Lung (tissue), 12 donors: ENCODE data around the gene ERC2. TPM values are rescaled to one million over a fixed set of nuclear protein-coding genes. Genes with fewer than 3 reads are reported as not detected.

ENCODE experiments used
- ATAC-seq: fragments of 200-7000 bp; cut with Tn5 transposase; one replicate; pipeline ENCODE4 v1.9.1; 2020; ENCODE audit warnings: moderate number of reproducible peaks; ENCODE audit not compliant: insufficient read depth, low FRiP score
- DNase-seq, 3 donors: peaks; one replicate each; pipeline ENCODE4 v3.0.0-alpha.2; 2013 to 2017
- H3K27ac ChIP-seq, 2 donors: one replicate each; pipeline ENCODE4 v1.5.1; 2013; ENCODE audit warnings: mild to moderate bottlenecking in 2 of 2, moderate library complexity in 2 of 2, control low read depth in 1 of 2, inconsistent platforms in 1 of 2, low read depth in 1 of 2, low read length in 1 of 2
- H3K27me3 ChIP-seq, 3 donors: one replicate each; pipeline ENCODE4 v1.5.1; 2013; ENCODE audit warnings: low read length in 2 of 3; ENCODE audit not compliant: control insufficient read depth in 3 of 3, insufficient read depth in 3 of 3
- H3K36me3 ChIP-seq, 4 donors: one replicate each; pipeline ENCODE4 v1.5.1; 2013; ENCODE audit warnings: low read length in 4 of 4, mild to moderate bottlenecking in 1 of 4, moderate library complexity in 1 of 4; ENCODE audit not compliant: control insufficient read depth in 4 of 4, insufficient read depth in 4 of 4
- H3K4me1 ChIP-seq, 5 donors: one replicate each; pipeline ENCODE4 v1.5.1; 2013; ENCODE audit warnings: low read length in 5 of 5, mild to moderate bottlenecking in 2 of 5, moderate library complexity in 1 of 5; ENCODE audit not compliant: control insufficient read depth in 5 of 5, insufficient read depth in 5 of 5
- H3K4me3 ChIP-seq: one replicate; pipeline ENCODE4 v1.5.1; 2013; ENCODE audit warnings: mild to moderate bottlenecking, control low read depth, moderate library complexity
- H3K9ac ChIP-seq, 2 donors: one replicate each; pipeline ENCODE4 v1.5.1; 2013; ENCODE audit warnings: low read length in 2 of 2, control low read depth in 1 of 2; ENCODE audit not compliant: insufficient read depth in 1 of 2
- H3K9me3 ChIP-seq, 4 donors: one replicate each; pipeline ENCODE4 v1.5.1; 2013; ENCODE audit warnings: low read length in 3 of 4, mild to moderate bottlenecking in 1 of 4, moderate library complexity in 1 of 4; ENCODE audit not compliant: control insufficient read depth in 4 of 4, insufficient read depth in 3 of 4
- WGBS, 2 donors: extraction: QIAGEN DNeasy Blood & Tissue Kit; methylation state at CpG; one replicate each; pipeline ENCODE4 v1.1.7; 2013; 5-methylcytosine and 5-hydroxymethylcytosine counted together
- polyA plus RNA-seq, 2 donors: library from polyadenylated mRNA; stranded (reverse); fragments of 200-250 nt; gene quantifications; one replicate each; pipeline ENCODE4 v1.2.1, GENCODE V29; 2013
- total RNA-seq, 2 donors: library from RNA; depleted of rRNA in 1 of 2; stranded (reverse); fragments of >200 nt in 1 of 2; gene quantifications; one replicate each; pipeline ENCODE4 v1.2.1, GENCODE V29; 2014 to 2021
- TF ChIP-seq, protein P1 (sequence below): IDR thresholded peaks from 2 replicates; pipeline ENCODE4 v1.5.1; 2012; ENCODE audit warnings: mild to moderate bottlenecking; ENCODE audit errors: control extremely low read depth, extremely low read depth
- donor health status: control.
- donor health status: control.
- donor health status: Bipolar disorder and iron deficiency.
- donor health status: healthy.
- donor health status: DM: yes; HTN: yes; CAD: no.

ERC2 gene
- total and polyA plus RNA-seq, 4 donors, result 0.20 to 3.5 (median 0.97) TPM

DNA sequence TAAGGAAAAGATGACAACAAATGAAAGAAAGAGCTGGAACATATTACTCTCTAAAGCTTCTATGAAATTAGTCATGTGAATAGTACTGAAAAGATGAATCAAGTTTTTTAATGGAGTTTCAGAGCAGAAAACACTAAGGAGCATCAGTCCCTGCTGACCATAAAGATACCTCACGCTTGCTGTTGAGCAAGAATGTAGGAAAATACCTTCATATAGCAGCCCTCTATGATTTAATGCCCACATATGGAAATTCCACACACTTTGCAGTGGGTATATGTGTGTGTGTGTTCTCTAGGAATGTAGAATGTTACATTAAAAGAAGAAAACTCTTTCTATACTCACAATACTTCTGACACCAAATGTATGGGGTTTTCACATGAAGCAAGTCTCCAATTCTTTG is 355.0 kb downstream of the ERC2 start:
- 84 to 87% methylated on average over 1 of the region's 1 CpG for WGBS, 2 donors

DNA sequence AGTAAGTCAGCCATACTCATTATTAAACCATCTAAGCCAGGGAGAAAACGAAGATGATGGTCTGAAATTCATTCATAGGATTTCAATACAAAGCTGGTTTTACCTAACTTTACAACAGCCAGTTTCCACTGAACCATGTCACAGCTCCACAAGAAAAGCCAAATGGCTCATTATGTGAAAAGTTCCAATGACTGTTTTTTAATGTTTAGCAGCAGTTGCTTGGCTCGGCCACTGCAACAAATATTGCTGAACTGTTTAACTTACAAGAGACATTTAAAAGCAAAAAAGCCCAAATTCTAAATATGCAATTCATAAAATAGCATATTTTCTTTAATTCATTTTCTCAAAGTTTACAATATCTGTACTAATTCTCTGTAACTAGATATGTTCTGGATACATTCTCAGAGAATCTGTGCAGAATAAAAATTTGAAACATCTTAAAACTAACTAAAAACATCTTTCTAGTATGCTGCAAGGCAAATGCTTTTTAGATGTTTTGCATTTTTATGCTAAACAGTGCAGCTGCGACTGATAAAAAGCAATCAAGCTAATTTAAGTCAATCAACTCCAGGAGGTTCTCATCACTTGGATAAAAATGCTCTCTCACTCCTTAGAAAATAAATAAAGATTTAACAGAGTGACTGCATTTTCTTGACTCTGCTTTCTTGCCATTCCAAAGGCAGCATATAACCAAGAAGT is 356.5 kb downstream of the ERC2 start:
- ATAC-seq (no peak), DNase-seq (peak in 2 of 3 donors; percentile 59 to 62)
- TF ChIP-seq, protein P1, sequence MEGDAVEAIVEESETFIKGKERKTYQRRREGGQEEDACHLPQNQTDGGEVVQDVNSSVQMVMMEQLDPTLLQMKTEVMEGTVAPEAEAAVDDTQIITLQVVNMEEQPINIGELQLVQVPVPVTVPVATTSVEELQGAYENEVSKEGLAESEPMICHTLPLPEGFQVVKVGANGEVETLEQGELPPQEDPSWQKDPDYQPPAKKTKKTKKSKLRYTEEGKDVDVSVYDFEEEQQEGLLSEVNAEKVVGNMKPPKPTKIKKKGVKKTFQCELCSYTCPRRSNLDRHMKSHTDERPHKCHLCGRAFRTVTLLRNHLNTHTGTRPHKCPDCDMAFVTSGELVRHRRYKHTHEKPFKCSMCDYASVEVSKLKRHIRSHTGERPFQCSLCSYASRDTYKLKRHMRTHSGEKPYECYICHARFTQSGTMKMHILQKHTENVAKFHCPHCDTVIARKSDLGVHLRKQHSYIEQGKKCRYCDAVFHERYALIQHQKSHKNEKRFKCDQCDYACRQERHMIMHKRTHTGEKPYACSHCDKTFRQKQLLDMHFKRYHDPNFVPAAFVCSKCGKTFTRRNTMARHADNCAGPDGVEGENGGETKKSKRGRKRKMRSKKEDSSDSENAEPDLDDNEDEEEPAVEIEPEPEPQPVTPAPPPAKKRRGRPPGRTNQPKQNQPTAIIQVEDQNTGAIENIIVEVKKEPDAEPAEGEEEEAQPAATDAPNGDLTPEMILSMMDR, result no peak
- WGBS, 2 donors, result 56 to 66% methylated on average over 3 of the region's 3 CpGs
- H3K9me3 ChIP-seq, result peaks cover 0 to 4% (median 2%) of the 10 kb centered on the region in 4 donors
- no peaks in the 10 kb centered on the region for H3K27me3 ChIP-seq
- no peaks in the 10 kb centered on the region for H3K36me3 ChIP-seq
- H3K4me3 ChIP-seq, result no peak overlapping the region
- peaks cover 0 to 13% (median 0%) of the 10 kb centered on the region in 5 donors for H3K4me1 ChIP-seq
- H3K9ac ChIP-seq, result no peak overlapping the region
- H3K27ac ChIP-seq, result no peak overlapping the region

More for the DNA sequence above, 355.0 kb downstream of the ERC2 start:
- no peak overlapping the region for H3K4me3 ChIP-seq
- H3K27ac ChIP-seq, result no peak overlapping the region
- H3K27me3 ChIP-seq, result no peaks in the 10 kb centered on the region
- H3K9me3 ChIP-seq, result peaks cover 0 to 4% (median 2%) of the 10 kb centered on the region in 4 donors
- peaks cover 0 to 13% (median 0%) of the 10 kb centered on the region in 5 donors for H3K4me1 ChIP-seq
- no peak for DNase-seq
- no peak overlapping the region for H3K9ac ChIP-seq
- TF ChIP-seq, protein P1, result no peak
- no peaks in the 10 kb centered on the region for H3K36me3 ChIP-seq
- no peak for ATAC-seq

DNA sequence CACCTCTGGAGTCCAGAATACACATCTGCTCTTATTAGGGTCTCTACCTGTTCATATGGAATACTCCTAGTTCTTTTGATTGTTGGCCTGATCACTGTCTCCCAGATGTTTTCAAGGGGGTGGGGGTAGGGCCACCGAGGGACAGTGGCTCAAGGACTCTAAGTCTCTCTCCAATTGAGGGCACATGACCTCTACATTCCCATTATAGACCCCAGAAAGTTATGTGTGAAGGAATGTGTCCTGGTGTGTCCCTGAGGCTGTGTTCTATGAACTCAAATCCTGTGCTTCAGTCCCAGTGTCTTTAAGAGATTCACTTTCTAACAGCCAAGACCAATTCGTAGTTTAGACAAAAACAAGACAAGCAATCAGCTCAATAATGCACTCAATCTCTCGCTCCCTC is 357.4 kb downstream of the ERC2 start:
- Histone ChIP-seq H3K27ac (no peak overlapping the region), H3K27me3 (no peaks in the 10 kb centered on the region), H3K4me3 (no peak overlapping the region), H3K36me3 (no peaks in the 10 kb centered on the region), H3K4me1 (peaks cover 0 to 13% (median 0%) of the 10 kb centered on the region in 5 donors), H3K9ac (no peak overlapping the region), H3K9me3 (peaks cover 0 to 4% (median 2%) of the 10 kb centered on the region in 4 donors)
- TF ChIP-seq, protein P1, result no peak
- DNase-seq (no peak), ATAC-seq (no peak)
- WGBS, 2 donors, result 70 to 76% methylated on average over 3 of the region's 3 CpGs
